ENCODE data around the gene GRIA1. TPM values are rescaled to one million over a fixed set of nuclear protein-coding genes. Genes with fewer than 3 reads are reported as not detected.

The GRIA1 gene
- total RNA-seq, 2 donors from 2014 or later: not detected

DNA sequence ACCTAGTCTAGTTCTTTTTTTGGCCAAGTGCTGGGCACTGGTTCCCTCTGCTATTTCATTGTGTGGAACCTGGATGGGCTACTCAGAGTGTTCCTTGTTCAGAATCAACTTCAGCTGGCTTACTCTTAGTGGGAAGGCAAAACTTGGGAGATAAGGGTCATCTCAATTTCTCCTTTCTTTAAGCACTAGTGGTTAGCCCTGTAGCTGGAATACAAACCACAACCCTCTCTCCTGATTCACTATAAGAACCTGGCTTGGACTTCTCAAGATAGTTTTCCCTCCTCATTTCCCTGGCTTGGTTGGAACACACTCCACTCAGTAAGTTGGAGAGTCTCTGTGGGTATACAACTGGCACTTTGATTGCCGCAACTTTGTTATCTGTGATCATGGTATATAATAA lies 35.1 kb downstream of the GRIA1 start:
- ATAC-seq (no peak), DNase-seq (ENCODE audit: low spot score in 2 of 2) (no peak)
- Mint-ChIP-seq H3K27ac (no peak overlapping the region), H3K36me3 (no peaks in the 10 kb centered on the region), H3K9me3 (peaks cover 0 to 4% of the 10 kb centered on the region in 2 donors)

DNA sequence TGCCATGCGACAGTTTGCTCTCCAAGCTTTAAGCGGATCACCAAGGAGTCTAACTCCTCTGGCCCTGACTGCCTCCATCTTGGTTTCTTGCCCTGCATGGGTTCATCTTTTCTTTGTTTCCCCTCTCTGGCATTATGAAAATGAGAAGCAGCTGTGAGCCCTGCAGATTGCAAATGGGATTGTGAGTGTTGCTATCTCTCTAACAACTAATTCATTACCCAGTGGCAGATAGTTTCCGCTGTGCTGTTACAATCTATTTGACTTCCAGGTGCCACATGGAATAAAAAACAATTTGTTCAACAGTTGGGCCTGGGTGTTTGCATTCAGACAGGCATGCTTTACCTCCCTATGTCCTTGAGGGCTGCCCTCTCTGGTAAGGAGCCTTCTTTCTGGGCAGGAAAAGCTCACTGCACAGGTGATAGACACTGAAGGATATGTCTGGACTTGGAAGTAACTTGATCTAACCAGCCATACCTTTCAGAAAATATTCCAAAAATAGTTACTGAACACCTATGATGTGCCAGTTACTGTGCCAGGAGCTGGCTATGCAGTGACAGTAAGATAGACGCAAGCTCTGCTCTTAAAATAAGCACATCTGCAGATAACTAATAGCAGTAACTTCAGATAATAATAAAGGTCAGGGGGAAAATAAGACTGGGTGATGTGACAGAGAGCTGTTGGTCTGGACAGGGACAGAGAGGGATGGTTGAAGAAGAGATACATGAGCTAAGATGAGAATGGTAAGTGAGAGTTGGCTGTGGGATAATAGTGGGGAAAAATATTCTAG lies 40.1 kb downstream of the GRIA1 start:
- peaks cover 4% of the 10 kb centered on the region in 2 donors for H3K9me3 Mint-ChIP-seq
- H3K27ac Mint-ChIP-seq: no peak overlapping the region
- H3K36me3 Mint-ChIP-seq: no peaks in the 10 kb centered on the region
- no peak for ATAC-seq
- no peak for DNase-seq (ENCODE audit: low spot score in 2 of 2)

DNA sequence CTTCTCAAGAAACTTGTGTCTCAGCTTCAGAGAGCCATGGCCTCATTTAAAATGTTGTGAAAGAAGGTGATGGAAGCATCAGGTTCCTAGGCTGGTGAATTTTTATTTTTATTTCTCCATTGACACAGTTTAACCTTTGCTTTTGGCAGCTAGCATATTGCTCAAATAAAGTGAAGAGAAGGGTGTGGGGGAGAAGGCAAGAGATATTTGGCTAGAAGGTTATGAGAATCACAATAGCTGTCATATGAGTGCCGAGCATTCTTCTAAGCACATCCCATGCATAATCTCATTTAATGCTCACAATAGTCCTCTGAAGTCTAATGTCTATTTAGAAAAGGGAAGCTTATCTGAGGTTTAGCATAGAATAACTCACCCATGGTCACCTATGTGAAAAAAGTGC lies 43.1 kb downstream of the GRIA1 start:
- Mint-ChIP-seq H3K36me3 (no peaks in the 10 kb centered on the region), H3K27ac (no peak overlapping the region), H3K9me3 (peaks cover 4% of the 10 kb centered on the region in 2 donors)
- ATAC-seq (no peak), DNase-seq (ENCODE audit: low spot score in 2 of 2) (no peak)

DNA sequence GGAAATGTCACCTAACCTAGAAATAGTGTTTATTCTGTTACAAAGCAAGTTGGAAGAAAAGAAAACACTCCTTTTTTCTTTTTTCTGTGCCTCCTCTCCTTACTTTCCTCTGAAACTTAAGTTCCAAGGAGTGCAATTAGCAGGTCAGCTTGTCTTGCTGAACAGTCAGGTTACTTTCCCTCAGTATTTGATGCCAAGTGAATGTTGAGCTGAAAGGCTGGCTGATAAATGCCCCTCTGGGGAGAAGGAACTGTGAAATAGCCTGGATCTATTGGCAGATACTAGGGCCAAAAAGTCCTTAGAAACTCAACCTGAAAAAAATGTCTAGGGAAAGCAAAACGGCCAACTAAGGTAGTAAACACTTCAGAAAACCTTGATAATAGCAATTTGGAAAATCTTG lies 43.6 kb downstream of the GRIA1 start:
- DNase-seq (ENCODE audit: low spot score in 2 of 2): no peak
- ATAC-seq: no peak
- H3K27ac Mint-ChIP-seq: no peak overlapping the region
- peaks cover 0 to 4% of the 10 kb centered on the region in 2 donors for H3K9me3 Mint-ChIP-seq
- H3K36me3 Mint-ChIP-seq: no peaks in the 10 kb centered on the region

DNA sequence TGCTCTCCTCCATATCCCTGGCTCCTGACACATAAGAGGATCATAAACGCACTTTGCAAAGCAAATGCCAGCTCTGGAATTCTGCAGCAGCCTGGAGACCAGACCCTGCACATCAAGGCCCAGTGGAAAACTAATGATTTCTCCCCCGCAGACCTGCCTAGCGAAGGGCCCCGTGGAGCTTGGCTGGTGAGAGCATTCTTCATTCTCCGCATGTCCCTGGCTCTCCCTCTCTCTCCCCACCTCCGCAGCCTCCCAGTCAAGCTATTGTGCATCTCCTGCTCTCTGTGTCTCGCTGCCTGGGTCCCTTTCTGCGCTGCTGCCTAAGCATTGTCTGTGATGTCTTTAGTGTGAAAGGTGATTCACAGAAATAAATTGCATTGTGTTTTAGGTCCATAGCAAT lies 46.7 kb downstream of the GRIA1 start:
- peaks cover 4 to 9% of the 10 kb centered on the region in 2 donors for H3K9me3 Mint-ChIP-seq

DNA sequence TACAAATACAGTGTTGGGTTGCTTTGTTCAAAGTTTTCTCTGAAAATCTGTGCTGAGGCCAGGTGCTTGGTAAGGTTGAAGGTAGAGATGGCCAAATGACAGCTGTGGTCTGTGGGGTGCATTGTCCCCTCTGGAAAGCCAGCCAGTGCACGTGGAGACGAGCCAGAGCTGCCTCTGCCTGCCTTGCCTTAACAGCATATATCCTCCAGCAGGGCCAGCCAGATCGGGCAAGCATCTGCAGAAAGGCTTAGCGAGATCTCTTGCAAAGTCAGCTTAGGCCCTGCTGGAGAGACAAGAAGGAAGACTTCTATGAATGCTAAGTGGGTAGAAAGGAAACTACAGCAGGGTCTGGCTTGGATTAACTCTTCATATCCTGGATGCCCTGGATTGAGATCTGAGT lies 49.5 kb downstream of the GRIA1 start:
- DNase-seq (ENCODE audit: low spot score in 2 of 2): no peak

More for the DNA sequence above, 46.7 kb downstream of the GRIA1 start:
- DNase-seq (ENCODE audit: low spot score in 2 of 2): no peak
- Mint-ChIP-seq H3K36me3 (no peaks in the 10 kb centered on the region), H3K27ac (no peak overlapping the region)
- no peak for ATAC-seq

DNA sequence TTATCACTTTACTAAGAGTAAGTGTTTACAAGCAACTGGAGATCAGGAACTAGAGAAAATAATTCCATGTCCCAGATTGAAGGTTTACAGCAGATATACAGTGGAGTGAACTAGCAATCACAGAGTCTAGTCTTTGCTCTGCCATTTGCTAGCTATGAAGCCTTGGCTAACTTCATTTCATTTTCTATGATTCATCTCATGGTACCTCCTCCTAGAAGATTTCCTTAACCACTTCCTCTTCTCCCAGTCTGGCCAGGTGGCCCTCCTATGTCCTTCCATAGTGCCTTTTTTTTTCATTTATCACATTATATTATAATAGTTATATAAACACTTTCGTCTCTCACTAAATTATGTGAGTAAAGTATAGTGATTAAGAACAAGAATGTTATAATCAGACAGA lies 52.1 kb downstream of the GRIA1 start:
- Mint-ChIP-seq H3K36me3 (no peaks in the 10 kb centered on the region), H3K27ac (no peak overlapping the region), H3K9me3 (peaks cover 21 to 28% of the 10 kb centered on the region in 2 donors)
- no peak for DNase-seq (ENCODE audit: low spot score in 2 of 2)
- no peak for ATAC-seq

More for the DNA sequence above, 49.5 kb downstream of the GRIA1 start:
- Mint-ChIP-seq H3K9me3 (peaks cover 21 to 28% of the 10 kb centered on the region in 2 donors), H3K36me3 (no peaks in the 10 kb centered on the region), H3K27ac (no peak overlapping the region)
- ATAC-seq: no peak

DNA sequence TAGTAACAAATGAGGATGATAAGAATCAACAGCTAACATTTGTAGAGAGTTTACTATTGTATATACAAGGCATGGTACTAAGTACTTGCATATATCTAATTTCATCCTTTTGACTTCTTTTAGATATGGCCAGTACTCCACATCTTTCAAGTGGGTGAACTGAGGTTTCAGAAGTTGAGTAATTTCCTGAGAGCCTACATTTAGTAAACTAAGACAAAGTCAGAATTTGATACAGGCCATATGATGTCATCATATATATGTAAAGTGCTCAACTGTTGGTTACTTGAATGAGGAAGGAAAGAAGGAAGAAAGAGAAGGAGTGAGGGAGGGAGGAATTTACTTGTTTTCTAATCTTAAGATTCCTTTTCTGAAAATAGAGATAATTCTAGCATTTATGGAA lies 52.8 kb downstream of the GRIA1 start:
- no peak overlapping the region for H3K27ac Mint-ChIP-seq
- H3K36me3 Mint-ChIP-seq: no peaks in the 10 kb centered on the region
- DNase-seq (ENCODE audit: low spot score in 2 of 2): no peak
- peak in 1 of 2 donors; percentile 44 for ATAC-seq
- peaks cover 21 to 28% of the 10 kb centered on the region in 2 donors for H3K9me3 Mint-ChIP-seq

DNA sequence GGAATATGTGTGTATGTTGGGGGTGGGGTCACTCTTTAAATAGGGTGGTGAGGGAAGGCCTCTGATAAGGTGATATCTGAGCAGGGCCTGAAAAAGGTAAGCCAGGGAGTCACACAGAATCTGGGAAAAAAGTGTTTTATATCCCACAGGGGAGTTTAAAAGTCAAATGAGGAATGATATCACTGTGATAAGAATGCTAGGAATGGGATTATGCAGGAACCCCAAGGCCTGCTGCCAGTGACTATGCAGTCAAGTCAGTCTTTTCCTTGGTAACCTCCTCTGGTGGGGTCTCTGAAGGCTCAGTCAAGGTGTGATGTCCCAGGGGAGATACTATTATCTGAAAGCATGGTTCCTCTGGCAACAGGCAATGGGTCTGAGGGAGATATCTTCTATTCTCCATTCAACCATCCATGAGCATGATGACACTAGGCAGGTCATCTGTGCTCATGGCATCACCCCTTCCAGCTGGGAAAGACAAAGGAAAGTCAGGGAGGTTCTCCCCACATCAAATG lies 53.5 kb downstream of the GRIA1 start:
- H3K27ac Mint-ChIP-seq: no peak overlapping the region
- DNase-seq (ENCODE audit: low spot score in 2 of 2): no peak
- ATAC-seq: no peak
- H3K36me3 Mint-ChIP-seq: no peaks in the 10 kb centered on the region
- peaks cover 21 to 28% of the 10 kb centered on the region in 2 donors for H3K9me3 Mint-ChIP-seq

DNA sequence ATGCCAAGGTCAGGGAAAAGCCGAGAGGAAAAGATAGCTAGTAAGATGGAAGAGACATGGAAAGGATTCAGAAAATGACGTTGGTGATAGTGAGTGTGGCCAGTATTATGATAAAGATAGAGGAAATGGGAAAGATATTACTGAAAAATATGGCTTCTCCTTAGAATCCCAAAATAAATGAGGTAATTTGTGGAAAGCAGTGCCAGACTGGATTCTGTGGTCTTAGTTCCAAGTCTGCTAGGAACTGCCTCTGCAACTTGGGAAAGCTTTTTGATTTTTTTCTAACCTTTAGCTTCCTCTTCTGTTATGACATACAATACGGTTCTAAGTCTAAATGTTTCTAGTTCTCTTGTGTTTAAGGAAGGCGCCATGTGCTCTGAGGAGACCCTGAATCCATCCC lies 54.2 kb downstream of the GRIA1 start:
- Mint-ChIP-seq H3K9me3 (peaks cover 21 to 28% of the 10 kb centered on the region in 2 donors), H3K36me3 (no peaks in the 10 kb centered on the region)

DNA sequence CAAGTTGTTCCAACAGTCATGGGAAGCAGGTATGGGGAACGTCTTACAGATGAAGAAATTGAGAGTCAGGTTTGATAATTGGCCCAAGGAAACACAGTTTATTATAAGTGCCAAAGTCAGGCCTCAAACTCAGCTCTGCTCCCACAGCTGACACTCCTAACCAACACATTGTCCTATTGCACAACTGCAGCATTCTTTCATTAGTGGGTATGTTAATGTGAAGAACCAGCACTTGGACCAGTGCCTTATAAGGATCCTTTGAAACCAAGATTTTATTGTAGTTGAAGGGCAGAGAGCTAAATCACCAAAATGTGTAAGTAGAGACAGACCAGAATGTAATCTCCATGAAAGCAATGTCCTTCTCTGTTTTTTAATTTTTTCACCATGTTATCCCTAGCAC lies 56.1 kb downstream of the GRIA1 start:
- Mint-ChIP-seq H3K9me3 (peaks cover 21 to 23% of the 10 kb centered on the region in 2 donors), H3K36me3 (no peaks in the 10 kb centered on the region), H3K27ac (no peak overlapping the region)
- ATAC-seq (no peak), DNase-seq (ENCODE audit: low spot score in 2 of 2) (no peak)

More for the DNA sequence above, 54.2 kb downstream of the GRIA1 start:
- no peak for DNase-seq (ENCODE audit: low spot score in 2 of 2)
- H3K27ac Mint-ChIP-seq: no peak overlapping the region
- ATAC-seq: no peak

DNA sequence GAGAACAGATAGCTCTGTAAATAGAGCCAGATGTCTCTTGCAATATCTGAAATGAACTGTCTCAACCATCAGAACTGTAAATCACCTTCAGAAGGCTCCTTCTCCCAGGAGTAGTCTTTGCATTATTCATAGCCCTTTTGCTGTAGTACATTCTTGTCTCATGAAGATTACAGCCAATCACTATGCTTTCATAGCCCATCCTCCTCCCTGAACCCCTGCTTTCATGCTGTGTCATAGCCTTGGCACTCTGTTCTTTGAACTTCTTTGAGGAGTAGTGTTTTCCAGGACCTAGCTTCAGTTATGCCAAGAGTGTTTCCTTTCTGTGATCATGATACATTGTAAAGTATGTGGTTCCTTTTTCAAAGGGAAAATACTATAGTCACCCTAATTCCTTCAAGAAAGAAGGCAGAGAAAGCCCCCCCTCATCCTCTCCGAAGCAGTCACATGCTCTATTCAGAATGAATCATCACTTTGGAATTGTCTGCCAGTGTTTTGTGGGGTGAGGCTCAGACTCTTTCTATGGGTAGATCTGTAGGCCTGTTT lies 61.1 kb downstream of the GRIA1 start:
- H3K9me3 Mint-ChIP-seq: no peaks in the 10 kb centered on the region
- no peaks in the 10 kb centered on the region for H3K36me3 Mint-ChIP-seq
- H3K27ac Mint-ChIP-seq: peak overlapping the region in 1 of 2 donors; percentile 23

DNA sequence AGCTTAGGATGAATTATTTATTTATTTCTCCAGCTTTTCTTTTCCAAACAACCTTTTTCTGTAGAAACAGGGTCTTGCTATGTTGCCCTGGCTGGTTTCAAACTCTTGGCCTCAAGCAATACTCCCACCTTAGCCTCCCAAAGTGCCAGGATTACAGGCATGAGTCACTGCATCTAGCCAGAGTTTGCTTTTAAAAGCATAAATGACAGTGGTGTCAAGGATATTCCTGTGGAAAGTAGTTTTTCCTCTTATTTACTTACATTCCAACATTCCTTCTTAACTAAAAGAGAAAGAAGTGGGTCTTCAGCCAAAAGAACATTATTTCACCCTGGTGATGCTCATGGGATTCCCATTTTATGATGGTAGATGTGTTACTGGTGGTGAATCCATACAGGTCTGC lies 62.4 kb downstream of the GRIA1 start:
- no peak for ATAC-seq
- no peak overlapping the region for H3K27ac Mint-ChIP-seq
- no peaks in the 10 kb centered on the region for H3K36me3 Mint-ChIP-seq
- DNase-seq (ENCODE audit: low spot score in 2 of 2): no peak
- H3K9me3 Mint-ChIP-seq: no peaks in the 10 kb centered on the region

More for the DNA sequence above, 61.1 kb downstream of the GRIA1 start:
- ATAC-seq (no peak), DNase-seq (ENCODE audit: low spot score in 2 of 2) (no peak)

DNA sequence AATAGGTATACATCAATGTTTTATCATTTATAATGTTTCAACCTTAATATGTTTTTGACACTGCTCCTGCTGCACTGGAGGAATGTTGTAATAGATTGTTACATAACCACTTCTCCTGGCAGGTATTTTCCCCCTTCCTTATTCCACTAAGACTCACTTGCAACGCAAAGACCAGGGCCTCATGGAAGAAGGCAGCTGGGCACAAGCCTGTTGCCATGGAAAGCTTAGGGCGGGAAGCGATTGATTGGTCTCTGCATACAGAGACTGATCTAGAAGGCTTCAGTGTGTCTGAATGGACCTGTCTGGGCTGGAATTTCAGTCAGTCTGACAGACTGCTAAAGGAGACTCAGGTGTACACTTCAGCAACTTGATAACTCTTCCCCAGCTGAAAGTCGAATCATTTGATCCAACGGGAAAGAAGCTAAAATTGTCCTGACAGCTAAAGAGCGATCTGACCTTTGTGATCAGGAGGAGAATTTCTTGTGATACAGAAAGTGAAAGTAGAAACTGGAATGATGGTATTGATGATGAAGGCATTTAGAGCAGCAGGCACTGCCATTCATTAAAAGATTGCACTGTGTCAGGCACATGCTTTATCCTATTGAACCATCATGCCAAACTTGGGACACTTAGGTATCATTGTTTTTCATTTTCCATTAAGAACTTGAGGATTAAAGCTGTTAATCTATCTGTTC lies 65.1 kb downstream of the GRIA1 start:
- no peaks in the 10 kb centered on the region for H3K9me3 Mint-ChIP-seq
- DNase-seq (ENCODE audit: low spot score in 2 of 2) (no peak), ATAC-seq (no peak)
- no peaks in the 10 kb centered on the region for H3K36me3 Mint-ChIP-seq
- no peak overlapping the region for H3K27ac Mint-ChIP-seq

DNA sequence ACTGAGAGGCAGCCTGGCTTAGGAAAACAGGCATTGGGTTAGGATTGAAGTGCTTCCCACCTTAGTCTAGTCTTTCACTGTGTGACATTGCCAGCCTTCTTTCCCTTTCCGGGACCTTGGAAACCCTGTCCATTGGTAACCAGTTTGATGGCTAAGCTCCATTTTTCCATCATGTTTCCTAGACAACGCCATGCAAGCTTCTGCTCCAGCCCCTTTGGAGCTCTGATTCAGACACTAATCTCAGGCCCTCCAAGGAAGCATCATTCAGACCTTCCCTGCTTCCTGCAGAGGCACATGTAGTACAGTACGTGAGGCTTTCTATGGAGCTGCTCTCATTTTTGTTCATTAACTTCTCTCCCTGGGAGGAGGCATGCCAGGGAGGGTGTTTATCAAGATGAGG lies 68.5 kb downstream of the GRIA1 start:
- Mint-ChIP-seq H3K36me3 (no peaks in the 10 kb centered on the region), H3K9me3 (peaks cover 6% of the 10 kb centered on the region in 2 donors), H3K27ac (no peak overlapping the region)
- DNase-seq (ENCODE audit: low spot score in 2 of 2) (no peak), ATAC-seq (no peak)

DNA sequence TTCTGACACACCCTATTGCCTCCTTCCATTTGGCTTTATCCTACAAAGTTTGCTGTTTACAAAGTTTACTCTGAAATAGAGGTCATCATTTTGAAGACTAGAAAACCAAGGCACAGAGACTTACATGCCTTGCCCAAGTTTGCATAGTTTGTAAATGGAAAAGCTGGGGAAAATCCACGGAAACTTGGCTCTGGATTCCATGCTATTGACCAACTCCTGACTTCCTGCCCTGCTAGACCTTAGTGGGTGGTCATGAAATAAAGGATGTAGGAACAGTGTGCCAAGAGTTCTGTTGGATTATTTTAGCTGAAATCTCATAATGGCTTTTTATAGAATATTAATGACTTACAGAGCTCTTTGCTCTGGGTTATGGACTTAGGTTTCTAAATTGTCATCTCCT lies 69.5 kb downstream of the GRIA1 start:
- DNase-seq (ENCODE audit: low spot score in 2 of 2): no peak
- no peak for ATAC-seq
- H3K36me3 Mint-ChIP-seq: no peaks in the 10 kb centered on the region
- no peak overlapping the region for H3K27ac Mint-ChIP-seq
- peaks cover 6% of the 10 kb centered on the region in 2 donors for H3K9me3 Mint-ChIP-seq

DNA sequence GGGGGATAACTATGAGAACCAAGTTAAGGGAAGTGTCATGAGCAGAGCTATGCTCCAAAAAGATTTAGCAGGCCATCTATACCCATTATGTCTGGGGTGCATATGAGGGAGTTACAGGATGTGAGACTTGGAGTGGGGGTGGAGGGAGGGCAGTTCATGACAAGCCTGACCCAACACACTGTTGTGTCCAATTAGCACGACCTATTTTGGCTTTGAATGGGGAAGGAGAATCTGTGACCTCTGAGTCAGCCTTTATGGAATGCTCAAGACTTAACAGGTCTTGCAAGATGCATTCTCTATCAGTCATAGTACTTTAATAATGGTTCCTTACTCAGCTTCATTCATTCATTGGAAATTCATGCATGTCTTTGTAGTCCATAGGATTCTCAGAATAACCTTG lies 71.7 kb downstream of the GRIA1 start:
- H3K9me3 Mint-ChIP-seq: peaks cover 9 to 10% of the 10 kb centered on the region in 2 donors
- no peak for ATAC-seq
- no peak overlapping the region for H3K27ac Mint-ChIP-seq
- no peak for DNase-seq (ENCODE audit: low spot score in 2 of 2)
- no peaks in the 10 kb centered on the region for H3K36me3 Mint-ChIP-seq
